SK-N-SH (cell line): ENCODE data around the gene UBASH3B. TPM values are rescaled to one million over a fixed set of nuclear protein-coding genes. Genes with fewer than 3 reads are reported as not detected.
A peak's percentile ranks its signal among the peaks of the same experiment; 100 is the strongest.

Source experiments
- CTCF ChIA-PET: fragments of 300-600, 350-600 bp; formaldehyde crosslinking; extraction: SDS; loops from one replicate; lab custom pipeline; 2021; lab: Yijun Ruan, JAX
- POLR2A ChIA-PET: fragments of 350-600 bp; sonication (Branson Sonifier 250); formaldehyde crosslinking; extraction: SDS; loops from one replicate; lab custom pipeline; 2020; ENCODE audit warnings: antibody characterized with exemption, inconsistent platforms; lab: Yijun Ruan, JAX
- DNase-seq: peaks from one replicate; pipeline ENCODE4 v3.0.0; 2012
- H2AFZ ChIP-seq: fragments of 200-600 bp; sonication (generic); 2 replicates; pipeline ENCODE4 v1.8.1; 2016; ENCODE audit warnings: antibody characterized with exemption, mild to moderate bottlenecking, low read depth
- H3F3A ChIP-seq: fragments of 200-600 bp; sonication (generic); replicated peaks from 2 replicates; pipeline ENCODE3; 2016; ENCODE audit warnings: antibody characterized with exemption, mild to moderate bottlenecking; ENCODE audit not compliant: insufficient read depth
- H3K27ac ChIP-seq, 2 experiments: fragments of 200-500 bp in 1 of 2; fragments of 200-600 bp in 1 of 2; sonication (Bioruptor generic) in 1 of 2; sonication (generic), shearing (Covaris generic) in 1 of 2; 2 replicates each; pipeline versions ENCODE4 v1.5.1 to v1.6.1; 2014 to 2016; ENCODE audit warnings: low read depth in 2 of 2, inconsistent platforms in 1 of 2, low read length in 1 of 2, mild to moderate bottlenecking in 1 of 2, mixed read lengths in 1 of 2
- H3K27me3 ChIP-seq: fragments of 200-600 bp; sonication (generic), shearing (Covaris generic); 2 replicates; pipeline ENCODE4 v1.6.1; 2016; ENCODE audit warnings: mixed run types; ENCODE audit not compliant: insufficient read depth
- H3K36me3 ChIP-seq, 2 experiments: fragments of 200-500 bp in 1 of 2; fragments of 200-600 bp in 1 of 2; sonication (Bioruptor generic) in 1 of 2; sonication (generic) in 1 of 2; replicated peaks in 1 of 2; 2 replicates each; pipeline versions ENCODE3 to v1.5.1; 2014 to 2016; ENCODE audit warnings: low read length in 1 of 2, mild to moderate bottlenecking in 1 of 2; ENCODE audit not compliant: insufficient read depth in 2 of 2, control insufficient read depth in 1 of 2
- H3K4me1 ChIP-seq, 2 experiments: fragments of 200-500 bp in 1 of 2; fragments of 200-600 bp in 1 of 2; sonication (Bioruptor generic) in 1 of 2; sonication (generic), shearing (Covaris generic) in 1 of 2; 2 replicates each; pipeline versions ENCODE4 v1.5.1 to v1.6.1; 2014 to 2016; ENCODE audit warnings: low read depth in 1 of 2, low read length in 1 of 2, mixed run types in 1 of 2; ENCODE audit not compliant: insufficient read depth in 2 of 2, control insufficient read depth in 1 of 2
- H3K4me2 ChIP-seq: fragments of 200-600 bp; sonication (generic), shearing (Covaris generic); 2 replicates; pipeline ENCODE4 v1.6.1; 2017; ENCODE audit warnings: mixed run types
- H3K4me3 ChIP-seq, 2 experiments: fragments of 200-500 bp in 1 of 2; fragments of 200-600 bp in 1 of 2; sonication (Bioruptor generic) in 1 of 2; sonication (generic), shearing (Covaris generic) in 1 of 2; 2 replicates each; pipeline versions ENCODE4 v1.5.1 to v1.8.1; 2014 to 2016; ENCODE audit warnings: low read depth in 2 of 2, inconsistent platforms in 1 of 2, low read length in 1 of 2, mild to moderate bottlenecking in 1 of 2, mixed read lengths in 1 of 2, moderate library complexity in 1 of 2
- H3K79me2 ChIP-seq: fragments of 200-600 bp; sonication (generic); 2 replicates; pipeline ENCODE4 v1.8.1; 2017; ENCODE audit warnings: mild to moderate bottlenecking; ENCODE audit not compliant: insufficient read depth
- H3K9ac ChIP-seq: fragments of 200-600 bp; sonication (generic); 2 replicates; pipeline ENCODE4 v1.6.1; 2017; ENCODE audit warnings: mixed run types
- H3K9me2 ChIP-seq: fragments of 200-600 bp; sonication (generic); 2 replicates; pipeline ENCODE4 v1.6.1; 2017; ENCODE audit warnings: mixed run types
- H3K9me3 ChIP-seq: fragments of 200-600 bp; sonication (generic); 2 replicates; pipeline ENCODE4 v1.6.1; 2017; ENCODE audit warnings: mixed run types, mild to moderate bottlenecking, moderate library complexity
- H4K20me1 ChIP-seq: fragments of 200-600 bp; sonication (generic); 2 replicates; pipeline ENCODE4 v1.6.1; 2017; ENCODE audit warnings: mild to moderate bottlenecking, mixed run types; ENCODE audit not compliant: insufficient read depth
- CTCF ChIP-seq: fragments of 200-600 bp; sonication (generic); IDR thresholded peaks from 2 replicates; pipeline ENCODE4 v1.6.1; 2017; ENCODE audit warnings: antibody characterized with exemption, mild to moderate bottlenecking, moderate library complexity
- FOXJ3 ChIP-seq: sonication (generic); formaldehyde crosslinking; IDR thresholded peaks from 2 replicates; pipeline ENCODE4 v1.5.1; 2020; ENCODE audit warnings: mild to moderate bottlenecking, missing genetic modification reagents
- IRF3 ChIP-seq: fragments of 150-350 bp; IDR thresholded peaks from 2 replicates; pipeline ENCODE4 v1.6.1; 2016; ENCODE audit warnings: mild to moderate bottlenecking, low read depth, low read length
- MXI1 ChIP-seq: IDR thresholded peaks from 2 replicates; pipeline ENCODE4 v1.6.1; 2012; ENCODE audit warnings: mild to moderate bottlenecking, low read depth, low read length, improper control_type of control experiment
- NRF1 ChIP-seq: IDR thresholded peaks from 2 replicates; pipeline ENCODE4 v1.6.1; 2012; ENCODE audit warnings: low read depth, mild to moderate bottlenecking, low read length
- RCOR1 ChIP-seq: fragments of 150-350 bp; IDR thresholded peaks from 2 replicates; pipeline ENCODE4 v1.6.1; 2017; ENCODE audit warnings: antibody characterized with exemption, low read length
- RXRA ChIP-seq: IDR thresholded peaks from 2 replicates; pipeline ENCODE4 v1.4.0; 2012; ENCODE audit warnings: low read depth, mild to moderate bottlenecking, borderline replicate concordance
- TCF12 ChIP-seq: IDR thresholded peaks from 2 replicates; pipeline ENCODE4 v1.4.0; 2012
- YY1 ChIP-seq: IDR thresholded peaks from 2 replicates; pipeline ENCODE4 v1.4.0; 2012; ENCODE audit warnings: low read depth, mild to moderate bottlenecking
- WGBS: methylation state at CpG from one replicate; pipeline ENCODE4 v1.1.6; 2017; ENCODE audit warnings: low lambda C conversion rate; 5-methylcytosine and 5-hydroxymethylcytosine counted together
- polyA plus RNA-seq, 3 experiments: library from polyadenylated mRNA; depleted of rRNA; stranded (reverse); fragments of >200 nt; gene quantifications; 2 replicates each; pipeline ENCODE4 v1.2.3, GENCODE V29; 2012

UBASH3B gene
- polyA plus RNA-seq, 1 of the 3 experiments (the other 2 are of a cell fraction) = 10.4 TPM

GRCh38 chr11:122661182-122661945, 5.8 kb downstream of the UBASH3B start:
- TF ChIP-seq TCF12 (peak; percentile 43; the same call in 1 of the 2 replicates), RXRA (no peak)
- Histone ChIP-seq H3K4me1 (peaks cover 5 to 8% of the 10 kb centered on the region in 2 experiments; a peak in 2 of 4 replicates), H3K27me3 (no peaks in the 10 kb centered on the region), H4K20me1 (0 out of 2 replicates have a peak, but pooled peaks cover 9% of the 10 kb centered on the region), H3K4me3 (no peak overlapping the region), H3K79me2 (peaks cover 99% of the 10 kb centered on the region), H3K36me3 (peaks cover 0 to 9% of the 10 kb centered on the region in 2 experiments), H3K4me2 (no peak overlapping the region), H3K27ac (no peak overlapping the region), H3F3A (no peaks in the 10 kb centered on the region), H3K9me3 (no peaks in the 10 kb centered on the region), H3K9me2 (no peaks in the 10 kb centered on the region), H2AFZ (no peak overlapping the region), H3K9ac (no peak overlapping the region)
- WGBS = 71% methylated on average over 7 of the region's 7 CpGs
- no peak for DNase-seq
- ChIA-PET POLR2A (no interaction called here), CTCF (interaction anchor here (1.3 to 1.6 kb wide), 4 partner anchors 10 to 193 kb away, joined by 3 to 4 read pairs (median 4); no protein-coding TSS in a partner anchor)

- Histone ChIP-seq H3F3A (peaks cover under 1% of the 10 kb centered on the region), H3K9me3 (no peaks in the 10 kb centered on the region), H3K27me3 (no peaks in the 10 kb centered on the region), H3K4me3 (no peak overlapping the region), H4K20me1 (0 out of 2 replicates have a peak, but pooled peaks cover 9% of the 10 kb centered on the region), H3K9ac (no peak overlapping the region), H3K4me2 (no peak overlapping the region), H3K36me3 (peaks cover 0 to 9% of the 10 kb centered on the region in 2 experiments), H3K9me2 (no peaks in the 10 kb centered on the region), H3K79me2 (peaks cover 98% of the 10 kb centered on the region), H3K4me1 (peaks cover 0 to 8% of the 10 kb centered on the region in 2 experiments; a peak in 2 of 4 replicates), H3K27ac (no peak overlapping the region), H2AFZ (no peak overlapping the region)
- CTCF ChIA-PET = interaction anchor here (0.9 to 2.6 kb wide), 4 partner anchors 91 to 133 kb away, joined by 3 to 7 read pairs (median 4); no protein-coding TSS in a partner anchor
- POLR2A ChIA-PET = no interaction called here
- no peak for TF ChIP-seq YY1
- TF ChIP-seq NRF1 = no peak
- no peak for TF ChIP-seq RCOR1
- no peak for TF ChIP-seq MXI1
- no peak for TF ChIP-seq IRF3
- WGBS = 97% methylated on average over 13 of the region's 13 CpGs
- DNase-seq = no peak
Observed at GRCh38 chr11:122663056-122663740, 7.7 kb downstream of the UBASH3B start.

- Histone ChIP-seq H3K4me3 (no peak overlapping the region), H3K9me2 (no peaks in the 10 kb centered on the region), H4K20me1 (0 out of 2 replicates have a peak, but pooled peaks cover 9% of the 10 kb centered on the region), H3K4me2 (no peak overlapping the region), H3K79me2 (peaks cover 98% of the 10 kb centered on the region), H3K9ac (no peak overlapping the region), H3K4me1 (peaks cover 0 to 11% of the 10 kb centered on the region in 2 experiments; a peak in 2 of 4 replicates), H3K27ac (no peak overlapping the region), H2AFZ (no peak overlapping the region), H3K36me3 (peaks cover 0 to 6% of the 10 kb centered on the region in 2 experiments), H3K27me3 (no peaks in the 10 kb centered on the region), H3F3A (peaks cover 6% of the 10 kb centered on the region), H3K9me3 (peaks cover 4% of the 10 kb centered on the region; the same call in 1 of the 2 replicates)
- ChIA-PET CTCF (interaction anchor here (0.9 to 2.6 kb wide), 4 partner anchors 90 to 132 kb away, joined by 3 to 7 read pairs (median 4); no protein-coding TSS in a partner anchor), POLR2A (no interaction called here)
- 83% methylated on average over 1 of the region's 4 CpGs for WGBS
- DNase-seq = no peak
- no peak for TF ChIP-seq CTCF
- no peak for TF ChIP-seq FOXJ3 (CRISPR knock-in tag)
Observed at GRCh38 chr11:122663764-122664163, 8.2 kb downstream of the UBASH3B start.
